Measurements from ENCODE around the gene MARCHF3.
A peak's percentile ranks its signal among the peaks of the same experiment; 100 is the strongest.

MARCHF3 gene

GRCh38 chr5:127004721-127005120, 25.6 kb downstream of the MARCHF3 start:
- H2BK120ac ChIP-seq (ENCODE audit: low read depth, low read length) = no peak overlapping the region
- H2BK15ac ChIP-seq (replicated peaks; ENCODE audit: low read depth) = no peak overlapping the region
- no peaks in the 10 kb centered on the region for H3K79me2 ChIP-seq (ENCODE audit: control insufficient read depth, insufficient read depth, low read length)
- H3K9ac ChIP-seq (ENCODE audit: low read length) = no peak overlapping the region
- DNase-seq = no peak
- no peaks in the 10 kb centered on the region for H3K27me3 ChIP-seq (ENCODE audit: insufficient read depth, low read length, poor library complexity)
- H3K4ac ChIP-seq (ENCODE audit: low read depth, low read length) = no peak overlapping the region
- H3K36me3 ChIP-seq (ENCODE audit: control insufficient read depth, insufficient read depth, low read length) = no peaks in the 10 kb centered on the region
- H3K56ac ChIP-seq (ENCODE audit: low read length) = no peak overlapping the region
- no peak overlapping the region for H3K18ac ChIP-seq (ENCODE audit: low read length)
- H4K5ac ChIP-seq (ENCODE audit: low read length) = no peak overlapping the region
- no peaks in the 10 kb centered on the region for H3K4me1 ChIP-seq (ENCODE audit: control insufficient read depth, low read depth, low read length)
- H3K27ac ChIP-seq (ENCODE audit: low read depth, low read length) = no peak overlapping the region
- H3K4me3 ChIP-seq (ENCODE audit: low read length) = no peak overlapping the region
- H3K4me2 ChIP-seq (ENCODE audit: low read length) = no peak overlapping the region
- H2BK5ac ChIP-seq (ENCODE audit: low read length) = no peak overlapping the region
- WGBS (ENCODE audit: extremely low coverage, insufficient coverage, low lambda C conversion rate) = no CpG with 5 or more reads among the region's 3 CpGs
- H2AK5ac ChIP-seq (ENCODE audit: low read length) = no peak overlapping the region
- no peaks in the 10 kb centered on the region for H3K79me1 ChIP-seq (ENCODE audit: low read length)
- H3K23ac ChIP-seq (ENCODE audit: low read length) = no peak overlapping the region
- no peak overlapping the region for H4K8ac ChIP-seq (ENCODE audit: low read depth, low read length)

DNA sequence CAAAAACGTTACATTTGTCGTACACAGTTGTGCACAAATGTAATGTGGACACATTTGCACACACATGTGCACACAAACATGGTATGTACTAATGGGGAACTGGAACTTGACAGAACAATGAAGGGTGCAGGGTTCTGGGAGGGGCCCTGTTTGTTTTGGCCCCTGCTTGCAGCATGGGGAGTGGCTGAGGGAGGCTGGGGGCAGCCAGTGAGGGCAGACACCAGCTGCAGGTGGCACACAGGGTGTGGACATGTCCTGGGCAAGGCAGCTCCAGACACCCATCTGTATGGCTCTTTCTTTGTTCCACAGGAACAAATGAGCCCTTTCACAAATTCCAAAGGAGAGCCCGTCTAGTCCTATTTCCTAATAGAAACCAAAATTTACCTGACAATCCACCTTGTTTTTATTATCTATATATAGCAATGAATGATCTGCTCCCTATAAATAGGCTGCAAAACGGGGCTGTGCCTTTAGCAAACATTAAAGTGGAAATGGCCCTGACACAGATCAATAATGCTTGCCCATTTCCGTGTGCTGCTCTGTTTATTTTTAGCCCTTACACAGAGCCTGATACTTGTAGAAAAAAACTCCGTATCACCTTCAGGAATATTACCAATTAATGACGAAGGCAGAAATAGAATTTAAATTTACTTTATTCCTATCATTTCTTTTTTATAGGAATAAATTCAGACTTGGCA, 26.4 kb downstream of the MARCHF3 start:
- no peaks in the 10 kb centered on the region for H3K79me1 ChIP-seq (ENCODE audit: low read length)
- no peak overlapping the region for H2BK5ac ChIP-seq (ENCODE audit: low read length)
- WGBS (ENCODE audit: extremely low coverage, insufficient coverage, low lambda C conversion rate) = no CpG with 5 or more reads among the region's 7 CpGs
- no peak overlapping the region for H2AK5ac ChIP-seq (ENCODE audit: low read length)
- no peak overlapping the region for H4K8ac ChIP-seq (ENCODE audit: low read depth, low read length)
- H3K4me3 ChIP-seq (ENCODE audit: low read length) = no peak overlapping the region
- no peak overlapping the region for H3K9ac ChIP-seq (ENCODE audit: low read length)
- no peak overlapping the region for H4K5ac ChIP-seq (ENCODE audit: low read length)
- no peak overlapping the region for H3K18ac ChIP-seq (ENCODE audit: low read length)
- no peak overlapping the region for H2BK15ac ChIP-seq (replicated peaks; ENCODE audit: low read depth)
- H3K23ac ChIP-seq (ENCODE audit: low read length) = no peak overlapping the region
- no peaks in the 10 kb centered on the region for H3K79me2 ChIP-seq (ENCODE audit: control insufficient read depth, insufficient read depth, low read length)
- no peak overlapping the region for H2BK120ac ChIP-seq (ENCODE audit: low read depth, low read length)
- no peak overlapping the region for H3K4ac ChIP-seq (ENCODE audit: low read depth, low read length)
- H3K4me2 ChIP-seq (ENCODE audit: low read length) = no peak overlapping the region
- no peaks in the 10 kb centered on the region for H3K4me1 ChIP-seq (ENCODE audit: control insufficient read depth, low read depth, low read length)
- H3K56ac ChIP-seq (ENCODE audit: low read length) = no peak overlapping the region
- no peaks in the 10 kb centered on the region for H3K27me3 ChIP-seq (ENCODE audit: insufficient read depth, low read length, poor library complexity)
- H3K27ac ChIP-seq (ENCODE audit: low read depth, low read length) = no peak overlapping the region
- H3K36me3 ChIP-seq (ENCODE audit: control insufficient read depth, insufficient read depth, low read length) = no peaks in the 10 kb centered on the region
- DNase-seq = no peak

DNA sequence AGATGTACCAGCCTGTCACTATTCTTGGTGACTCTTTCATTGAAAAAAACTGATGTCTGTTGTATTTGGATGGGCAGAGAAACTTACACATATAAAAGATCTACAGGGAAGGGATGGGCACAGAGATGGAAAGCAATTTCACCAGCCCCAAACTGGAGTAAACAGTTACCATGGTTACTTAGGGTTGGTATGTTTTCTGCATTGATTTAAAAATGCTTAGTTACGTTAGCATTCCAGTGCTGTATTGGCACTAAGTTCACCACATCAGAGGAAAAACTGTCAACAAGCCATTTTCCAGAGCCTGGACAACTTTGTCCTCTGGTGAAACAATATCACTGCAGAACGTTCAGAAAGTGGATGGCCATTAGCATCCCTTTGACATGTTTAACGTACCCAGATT, 28.0 kb downstream of the MARCHF3 start:
- Histone ChIP-seq H3K27ac (ENCODE audit: low read depth, low read length) (no peak overlapping the region), H2BK120ac (ENCODE audit: low read depth, low read length) (no peak overlapping the region), H4K5ac (ENCODE audit: low read length) (no peak overlapping the region), H3K79me2 (ENCODE audit: control insufficient read depth, insufficient read depth, low read length) (no peaks in the 10 kb centered on the region), H3K18ac (ENCODE audit: low read length) (peak overlapping the region; percentile 9), H3K4me2 (ENCODE audit: low read length) (no peak overlapping the region), H3K9ac (ENCODE audit: low read length) (no peak overlapping the region), H4K8ac (ENCODE audit: low read depth, low read length) (no peak overlapping the region), H3K4me1 (ENCODE audit: control insufficient read depth, low read depth, low read length) (peaks cover 2% of the 10 kb centered on the region), H2BK5ac (ENCODE audit: low read length) (no peak overlapping the region), H3K23ac (ENCODE audit: low read length) (no peak overlapping the region), H3K79me1 (ENCODE audit: low read length) (no peaks in the 10 kb centered on the region), H2AK5ac (ENCODE audit: low read length) (no peak overlapping the region), H3K4me3 (ENCODE audit: low read length) (no peak overlapping the region), H3K4ac (ENCODE audit: low read depth, low read length) (peak overlapping the region; percentile 68), H2BK15ac (replicated peaks; ENCODE audit: low read depth) (no peak overlapping the region), H3K36me3 (ENCODE audit: control insufficient read depth, insufficient read depth, low read length) (no peaks in the 10 kb centered on the region), H3K56ac (ENCODE audit: low read length) (no peak overlapping the region), H3K27me3 (ENCODE audit: insufficient read depth, low read length, poor library complexity) (no peaks in the 10 kb centered on the region)
- no CpG with 5 or more reads among the region's 3 CpGs for WGBS (ENCODE audit: extremely low coverage, insufficient coverage, low lambda C conversion rate)
- DNase-seq = peak; percentile 22

DNA sequence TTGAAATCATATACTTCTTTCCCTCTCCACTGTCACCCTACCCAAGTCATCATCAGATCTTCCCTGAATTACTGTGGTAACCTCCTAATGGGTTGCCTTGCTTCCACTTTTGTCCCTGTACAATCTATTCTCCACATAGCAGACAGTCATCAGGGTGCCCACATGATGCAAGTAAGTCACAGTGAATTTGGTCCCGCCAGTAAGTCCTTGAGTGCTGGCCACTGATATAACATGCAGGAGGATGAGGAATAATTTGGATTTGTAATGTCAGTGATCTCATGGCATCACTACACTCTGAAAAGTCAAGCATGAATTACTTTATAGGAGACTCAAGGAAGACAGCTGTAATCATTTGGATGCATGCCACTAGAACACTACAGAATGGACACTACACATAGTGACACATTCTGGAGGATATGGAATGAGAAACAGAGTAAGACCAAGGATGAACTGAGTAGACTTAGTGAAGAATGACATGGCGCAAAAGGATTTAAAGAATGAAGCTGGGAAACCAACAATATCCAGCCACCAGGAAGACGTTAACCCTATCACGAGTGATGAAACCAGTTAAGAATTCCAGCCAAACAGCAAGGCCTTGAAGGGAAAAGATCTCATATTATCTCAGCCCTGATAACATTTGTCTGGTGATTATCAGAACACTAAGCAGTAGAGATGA, 28.6 kb downstream of the MARCHF3 start:
- no peak overlapping the region for H2BK120ac ChIP-seq (ENCODE audit: low read depth, low read length)
- no peak overlapping the region for H2AK5ac ChIP-seq (ENCODE audit: low read length)
- no peak overlapping the region for H3K56ac ChIP-seq (ENCODE audit: low read length)
- H2BK15ac ChIP-seq (replicated peaks; ENCODE audit: low read depth) = no peak overlapping the region
- DNase-seq = peak; percentile 77
- no peaks in the 10 kb centered on the region for H3K36me3 ChIP-seq (ENCODE audit: control insufficient read depth, insufficient read depth, low read length)
- no peak overlapping the region for H4K5ac ChIP-seq (ENCODE audit: low read length)
- no peak overlapping the region for H3K9ac ChIP-seq (ENCODE audit: low read length)
- H3K4me3 ChIP-seq (ENCODE audit: low read length) = no peak overlapping the region
- no peak overlapping the region for H3K23ac ChIP-seq (ENCODE audit: low read length)
- H3K27ac ChIP-seq (ENCODE audit: low read depth, low read length) = no peak overlapping the region
- no peak overlapping the region for H3K4me2 ChIP-seq (ENCODE audit: low read length)
- no peaks in the 10 kb centered on the region for H3K27me3 ChIP-seq (ENCODE audit: insufficient read depth, low read length, poor library complexity)
- no peaks in the 10 kb centered on the region for H3K79me2 ChIP-seq (ENCODE audit: control insufficient read depth, insufficient read depth, low read length)
- no peak overlapping the region for H3K18ac ChIP-seq (ENCODE audit: low read length)
- no peak overlapping the region for H3K4ac ChIP-seq (ENCODE audit: low read depth, low read length)
- peaks cover 2% of the 10 kb centered on the region for H3K4me1 ChIP-seq (ENCODE audit: control insufficient read depth, low read depth, low read length)
- no peak overlapping the region for H4K8ac ChIP-seq (ENCODE audit: low read depth, low read length)
- no peak overlapping the region for H2BK5ac ChIP-seq (ENCODE audit: low read length)
- H3K79me1 ChIP-seq (ENCODE audit: low read length) = no peaks in the 10 kb centered on the region
- no CpG with 5 or more reads among the region's 4 CpGs for WGBS (ENCODE audit: extremely low coverage, insufficient coverage, low lambda C conversion rate)

DNA sequence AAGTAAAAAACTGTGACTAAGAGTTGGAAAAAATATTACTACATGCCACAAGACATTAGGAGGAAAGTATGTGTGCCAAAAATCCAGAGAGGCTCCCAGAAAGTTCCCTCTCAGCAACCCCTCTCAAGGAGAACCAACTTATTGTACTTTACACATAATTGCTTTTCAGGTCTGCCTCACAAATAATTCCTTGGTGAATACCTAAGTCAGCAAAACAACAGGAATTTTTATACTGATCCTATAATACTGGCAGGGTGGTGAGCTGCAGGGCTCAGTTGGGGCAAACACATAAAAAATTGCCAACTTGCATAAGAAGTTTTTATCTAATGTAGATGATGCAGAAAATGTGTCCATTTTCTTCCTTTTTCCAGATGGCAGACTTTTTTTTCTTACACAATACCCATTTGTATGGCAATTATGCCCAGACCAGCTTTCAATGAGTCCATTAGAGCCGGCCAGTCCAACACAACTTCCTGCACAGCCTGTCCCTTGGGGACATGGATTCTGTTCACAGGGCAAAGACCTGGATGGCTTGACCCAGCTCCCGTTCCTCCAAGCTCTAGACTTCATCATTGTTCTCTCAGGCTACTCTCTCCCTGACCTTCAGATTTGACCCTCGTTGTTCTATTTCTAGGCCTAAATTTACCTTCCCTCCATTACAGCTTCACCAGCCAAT, 31.3 kb downstream of the MARCHF3 start:
- H3K56ac ChIP-seq (ENCODE audit: low read length) = no peak overlapping the region
- no peak for DNase-seq
- H3K4me2 ChIP-seq (ENCODE audit: low read length) = no peak overlapping the region
- no peak overlapping the region for H2BK15ac ChIP-seq (replicated peaks; ENCODE audit: low read depth)
- no peak overlapping the region for H4K8ac ChIP-seq (ENCODE audit: low read depth, low read length)
- no peaks in the 10 kb centered on the region for H3K79me1 ChIP-seq (ENCODE audit: low read length)
- H4K5ac ChIP-seq (ENCODE audit: low read length) = no peak overlapping the region
- H3K23ac ChIP-seq (ENCODE audit: low read length) = no peak overlapping the region
- H3K36me3 ChIP-seq (ENCODE audit: control insufficient read depth, insufficient read depth, low read length) = no peaks in the 10 kb centered on the region
- no peak overlapping the region for H3K9ac ChIP-seq (ENCODE audit: low read length)
- H3K18ac ChIP-seq (ENCODE audit: low read length) = no peak overlapping the region
- H3K4ac ChIP-seq (ENCODE audit: low read depth, low read length) = no peak overlapping the region
- no CpG with 5 or more reads among the region's 3 CpGs for WGBS (ENCODE audit: extremely low coverage, insufficient coverage, low lambda C conversion rate)
- no peaks in the 10 kb centered on the region for H3K79me2 ChIP-seq (ENCODE audit: control insufficient read depth, insufficient read depth, low read length)
- no peaks in the 10 kb centered on the region for H3K27me3 ChIP-seq (ENCODE audit: insufficient read depth, low read length, poor library complexity)
- no peak overlapping the region for H2AK5ac ChIP-seq (ENCODE audit: low read length)
- no peak overlapping the region for H2BK5ac ChIP-seq (ENCODE audit: low read length)
- no peak overlapping the region for H3K27ac ChIP-seq (ENCODE audit: low read depth, low read length)
- no peak overlapping the region for H2BK120ac ChIP-seq (ENCODE audit: low read depth, low read length)
- H3K4me1 ChIP-seq (ENCODE audit: control insufficient read depth, low read depth, low read length) = peaks cover 2% of the 10 kb centered on the region
- H3K4me3 ChIP-seq (ENCODE audit: low read length) = no peak overlapping the region

Data from mesendoderm (in vitro differentiated cells).